Measurements from ENCODE around the gene PLCL2.

The PLCL2 gene

GRCh38 chr3:16840101-16840424 is 44.7 kb upstream of the PLCL2 start:
- no peak for DNase-seq
- intact Hi-C loops (cut with DNase I; ENCODE audit: low total_unique reads) = no loop called here

GRCh38 chr3:16841041-16841753 is 43.6 kb upstream of the PLCL2 start:
- H3K4me3 ChIP-seq = no peak overlapping the region
- no peaks in the 10 kb centered on the region for H3K27me3 ChIP-seq
- no peak overlapping the region for H3K27ac ChIP-seq
- no peak for DNase-seq
- no peaks in the 10 kb centered on the region for H3K36me3 ChIP-seq
- intact Hi-C loops (cut with DNase I; ENCODE audit: low total_unique reads) = no loop called here
- no peaks in the 10 kb centered on the region for H3K9me3 ChIP-seq
- H3K4me1 ChIP-seq = no peaks in the 10 kb centered on the region
- no peak for TF ChIP-seq CTCF (IDR thresholded peaks at IDR 0.05)

More at GRCh38 chr3:16840101-16840424, 44.7 kb upstream of the PLCL2 start:
- no peak overlapping the region for H3K27ac ChIP-seq
- no peak overlapping the region for H3K4me3 ChIP-seq
- no peaks in the 10 kb centered on the region for H3K4me1 ChIP-seq
- no peak for TF ChIP-seq CTCF (IDR thresholded peaks at IDR 0.05)
- H3K36me3 ChIP-seq = no peaks in the 10 kb centered on the region
- no peaks in the 10 kb centered on the region for H3K27me3 ChIP-seq
- H3K9me3 ChIP-seq = no peaks in the 10 kb centered on the region

DNA sequence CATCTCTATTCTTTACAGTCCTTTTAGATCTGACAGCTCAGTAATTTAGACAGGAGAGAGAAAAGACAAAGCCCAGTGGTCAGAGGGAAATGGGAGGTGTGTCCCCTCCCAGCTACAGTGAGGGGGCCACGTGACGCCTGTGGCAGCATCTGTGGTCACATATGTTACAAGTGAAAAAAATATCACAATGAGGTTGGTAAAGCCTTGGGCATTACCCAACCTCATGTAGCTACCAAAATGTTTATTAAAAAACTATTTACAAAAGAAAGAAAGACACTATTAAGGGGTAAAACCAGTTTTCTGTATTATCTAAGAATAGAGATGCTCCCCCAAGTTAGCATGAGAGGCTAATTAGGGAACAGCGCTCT is 42.9 kb upstream of the PLCL2 start:
- peak in 1 of 2 donors; percentile 27 for DNase-seq
- H3K27ac ChIP-seq = no peak overlapping the region
- H3K9me3 ChIP-seq = no peaks in the 10 kb centered on the region
- no peaks in the 10 kb centered on the region for H3K27me3 ChIP-seq
- no peaks in the 10 kb centered on the region for H3K4me1 ChIP-seq
- no peak overlapping the region for H3K4me3 ChIP-seq
- TF ChIP-seq CTCF (IDR thresholded peaks at IDR 0.05) = no peak
- no peaks in the 10 kb centered on the region for H3K36me3 ChIP-seq
- intact Hi-C loops (cut with DNase I; ENCODE audit: low total_unique reads) = no loop called here

GRCh38 chr3:16842272-16843270 is 42.2 kb upstream of the PLCL2 start:
- Histone ChIP-seq H3K4me3 (no peak overlapping the region), H3K36me3 (no peaks in the 10 kb centered on the region), H3K27me3 (no peaks in the 10 kb centered on the region), H3K9me3 (no peaks in the 10 kb centered on the region), H3K27ac (no peak overlapping the region), H3K4me1 (no peaks in the 10 kb centered on the region)
- intact Hi-C loops (cut with DNase I; ENCODE audit: low total_unique reads) = no loop called here
- TF ChIP-seq CTCF (IDR thresholded peaks at IDR 0.05) = no peak
- peak in 1 of 2 donors; percentile 37 for DNase-seq

- H3K27me3 ChIP-seq = no peaks in the 10 kb centered on the region
- no peak overlapping the region for H3K4me3 ChIP-seq
- H3K36me3 ChIP-seq = no peaks in the 10 kb centered on the region
- H3K4me1 ChIP-seq = no peaks in the 10 kb centered on the region
- TF ChIP-seq CTCF (IDR thresholded peaks at IDR 0.05) = no peak
- intact Hi-C loops (cut with DNase I; ENCODE audit: low total_unique reads) = no loop called here
- DNase-seq = no peak
- no peak overlapping the region for H3K27ac ChIP-seq
- H3K9me3 ChIP-seq = no peaks in the 10 kb centered on the region
These were observed 40.5 kb upstream of the PLCL2 start for GRCh38 chr3:16844222-16844621.

Measured in tibial artery (tissue), 4 donors.